GM23338 (cell line): ENCODE measurements around the gene OR2A2. TPM values are rescaled to one million over a fixed set of nuclear protein-coding genes. Genes with fewer than 3 reads are reported as not detected.

ENCODE experiments used
- ATAC-seq: fragments of 200-7000 bp; cut with Tn5 transposase; 3 replicates; pipeline ENCODE4 v1.9.1; 2020
- DNase-seq: peaks from one replicate; pipeline ENCODE4 v3.0.0-alpha.2; 2015; ENCODE audit warnings: low spot score
- H2AFZ ChIP-seq: fragments of 200-600 bp; sonication (generic); 2 replicates; pipeline ENCODE4 v1.8.0; 2016; ENCODE audit warnings: antibody characterized with exemption, mild to moderate bottlenecking, moderate library complexity
- H3F3A ChIP-seq: fragments of 200-600 bp; sonication (generic); replicated peaks from 2 replicates; pipeline ENCODE4 v1.8.0; 2017; ENCODE audit warnings: antibody characterized with exemption, mixed run types, low read depth
- H3K27ac ChIP-seq: fragments of 200-600 bp; sonication (generic); 2 replicates; pipeline ENCODE4 v1.6.1; 2016; ENCODE audit warnings: low read depth
- H3K27me3 ChIP-seq: fragments of 200-600 bp; sonication (generic); 2 replicates; pipeline ENCODE4 v1.8.0; 2016; ENCODE audit warnings: mild to moderate bottlenecking, mixed run types, moderate library complexity; ENCODE audit not compliant: insufficient read depth
- H3K36me3 ChIP-seq: fragments of 200-600 bp; sonication (generic); 2 replicates; pipeline ENCODE4 v1.8.0; 2016; ENCODE audit warnings: mild to moderate bottlenecking; ENCODE audit not compliant: insufficient read depth
- H3K4me1 ChIP-seq: fragments of 200-600 bp; sonication (generic); 2 replicates; pipeline ENCODE4 v1.8.0; 2016; ENCODE audit warnings: mild to moderate bottlenecking, moderate library complexity; ENCODE audit not compliant: insufficient read depth
- H3K4me2 ChIP-seq: fragments of 200-600 bp; sonication (generic); 2 replicates; pipeline ENCODE4 v1.7.1; 2017; ENCODE audit warnings: mixed run types
- H3K4me3 ChIP-seq: fragments of 200-600 bp; sonication (generic); 2 replicates; pipeline ENCODE4 v1.6.1; 2016; ENCODE audit warnings: mixed run types
- H3K79me2 ChIP-seq: fragments of 200-600 bp; sonication (generic); replicated peaks from 2 replicates; pipeline ENCODE4 v1.8.0; 2017; ENCODE audit warnings: mild to moderate bottlenecking; ENCODE audit not compliant: insufficient read depth
- H3K9me2 ChIP-seq: fragments of 200-600 bp; sonication (generic); 2 replicates; pipeline ENCODE4 v1.8.0; 2017; ENCODE audit not compliant: insufficient read depth
- H4K20me1 ChIP-seq: fragments of 200-600 bp; sonication (generic); replicated peaks from 2 replicates; pipeline ENCODE4 v1.8.0; 2017; ENCODE audit warnings: mild to moderate bottlenecking; ENCODE audit not compliant: insufficient read depth
- H3K27ac Mint-ChIP-seq: 2 replicates; pipeline ENCODE4 v1.8.0; 2020; ENCODE audit warnings: inconsistent platforms, mild to moderate bottlenecking, moderate library complexity, mixed read lengths
- H3K27me3 Mint-ChIP-seq: 3 replicates; pipeline ENCODE4 v1.8.0; 2022; ENCODE audit warnings: low read depth, mild to moderate bottlenecking, moderate library complexity, mixed read lengths, inconsistent platforms; ENCODE audit not compliant: insufficient read depth, poor library complexity
- H3K36me3 Mint-ChIP-seq: 3 replicates; pipeline ENCODE4 v1.8.0; 2021; ENCODE audit warnings: low read depth, mild to moderate bottlenecking, inconsistent platforms, moderate library complexity, mixed read lengths
- H3K4me1 Mint-ChIP-seq: 3 replicates; pipeline ENCODE4 v1.8.0; 2020; ENCODE audit warnings: mild to moderate bottlenecking, inconsistent platforms, mixed read lengths
- H3K4me3 Mint-ChIP-seq: 3 replicates; pipeline ENCODE4 v1.8.0; 2021; ENCODE audit warnings: moderate library complexity, mild to moderate bottlenecking, inconsistent platforms, mixed read lengths
- H3K9me3 Mint-ChIP-seq: 3 replicates; pipeline ENCODE4 v1.8.0; 2020; ENCODE audit warnings: moderate library complexity, mild to moderate bottlenecking, inconsistent platforms, mixed read lengths
- CREB1 ChIP-seq: fragments of 250-450 bp; sonication (Bioruptor Pico); IDR thresholded peaks from 2 replicates; pipeline ENCODE4 v1.5.0; 2020; ENCODE audit warnings: low read depth, mild to moderate bottlenecking, moderate library complexity
- CTCF ChIP-seq, 2 experiments: fragments of 200-600 bp in 1 of 2; sonication (generic) in 1 of 2; conservative IDR thresholded peaks; 2 replicates each; pipeline versions ENCODE4 v1.5.1 to v1.6.1; 2016 to 2017; ENCODE audit warnings: antibody characterized with exemption in 2 of 2, low read depth in 2 of 2, mild to moderate bottlenecking in 2 of 2, moderate library complexity in 1 of 2
- ETS1 ChIP-seq: IDR thresholded peaks from 2 replicates; pipeline ENCODE4 v1.6.1; 2016; ENCODE audit warnings: antibody characterized with exemption
- EZH2 ChIP-seq: fragments of 200-600 bp; sonication (generic); IDR thresholded peaks from one replicate; pipeline ENCODE4 v1.8.0; 2017; ENCODE audit warnings: antibody characterized with exemption, mild to moderate bottlenecking, low read depth; ENCODE audit not compliant: unreplicated experiment
- EZH2phosphoT487 ChIP-seq: fragments of 200-600 bp; sonication (generic); IDR thresholded peaks from one replicate; pipeline ENCODE4 v1.8.1; 2018; ENCODE audit warnings: antibody characterized with exemption; ENCODE audit not compliant: unreplicated experiment
- JUNB ChIP-seq: IDR thresholded peaks from one replicate; pipeline ENCODE4 v1.6.1; 2016; ENCODE audit warnings: antibody characterized with exemption; ENCODE audit not compliant: unreplicated experiment
- NANOG ChIP-seq: IDR thresholded peaks from 2 replicates; pipeline ENCODE4 v1.6.1; 2016; ENCODE audit warnings: antibody characterized with exemption, borderline replicate concordance
- POLR2AphosphoS5 ChIP-seq: IDR thresholded peaks from 2 replicates; pipeline ENCODE4 v1.6.1; 2016; ENCODE audit warnings: antibody characterized with exemption, low read depth
- REST ChIP-seq: IDR thresholded peaks from one replicate; pipeline ENCODE4 v1.6.1; 2018; ENCODE audit warnings: antibody characterized with exemption; ENCODE audit not compliant: unreplicated experiment
- STAT1 ChIP-seq: IDR thresholded peaks from one replicate; pipeline ENCODE4 v1.6.1; 2016; ENCODE audit warnings: antibody characterized with exemption; ENCODE audit not compliant: unreplicated experiment
- ZNF114 ChIP-seq: fragments of 250-450 bp; sonication (Bioruptor Pico); IDR thresholded peaks from 2 replicates; pipeline ENCODE4 v1.5.0; 2020; ENCODE audit warnings: mild to moderate bottlenecking, moderate library complexity
- ZNF331 ChIP-seq: fragments of 250-450 bp; sonication (Bioruptor Pico); IDR thresholded peaks from 2 replicates; pipeline ENCODE4 v1.5.0; 2020; ENCODE audit warnings: low read depth, mild to moderate bottlenecking, moderate library complexity
- ZNF462 ChIP-seq: fragments of 250-450 bp; sonication (Bioruptor Pico); IDR thresholded peaks from 2 replicates; pipeline ENCODE4 v1.5.0; 2020; ENCODE audit warnings: mild to moderate bottlenecking, moderate library complexity
- polyA plus RNA-seq: library from polyadenylated mRNA; unstranded; fragments of >200 nt; fragmentation: Nextera tagmentation; extraction: Ambion mirVana; gene quantifications from 2 replicates; pipeline ENCODE4 v1.2.1, GENCODE V29; 2016
- total RNA-seq: library from RNA; depleted of rRNA; stranded (reverse); fragments of >200 nt; shearing (Covaris generic); gene quantifications from 2 replicates; pipeline ENCODE4 v1.2.3, GENCODE V29; 2014

The OR2A2 gene
- total and polyA plus RNA-seq, 2 experiments from 2014 or later = not detected

GRCh38 chr7:144069511-144069910 lies 39.9 kb upstream of the OR2A2 start, which contains the start of gene OR2A25:
TSS of gene OR2A25 (plus strand) at chr7:144069811. CDS start at chr7:144074220, 4,409 bp downstream.
- TF ChIP-seq NANOG (no peak), ETS1 (no peak), REST (no peak), CREB1 (CRISPR knock-in tag) (no peak), ZNF331 (CRISPR knock-in tag) (no peak), JUNB (no peak), CTCF (conservative IDR thresholded peaks at IDR 0.05; ENCODE audit: low read depth in 2 of 2) (no peak), ZNF462 (CRISPR knock-in tag) (no peak), STAT1 (no peak), EZH2phosphoT487 (no peak), POLR2AphosphoS5 (no peak), EZH2 (no peak), ZNF114 (CRISPR knock-in tag) (no peak)
- no peaks in the 10 kb centered on the region for H3K79me2 ChIP-seq
- Mint-ChIP-seq H3K4me1 (no peaks in the 10 kb centered on the region), H3K27ac (no peak within 1 kb of the TSS), H3K36me3 (no peaks in the 10 kb centered on the region), H3K9me3 (no peaks in the 10 kb centered on the region), H3K4me3 (no peak within 1 kb of the TSS), H3K27me3 (no peaks in the 10 kb centered on the region)
- no peak within 1 kb of the TSS for H3K4me2 ChIP-seq
- no peak within 1 kb of the TSS for H3K27ac ChIP-seq
- H2AFZ ChIP-seq = peak within 1 kb of the TSS; percentile 6; the same call in 1 of the 2 replicates
- no peaks in the 10 kb centered on the region for H4K20me1 ChIP-seq
- no peaks in the 10 kb centered on the region for H3K27me3 ChIP-seq
- DNase-seq = no peak
- H3K36me3 ChIP-seq = no peaks in the 10 kb centered on the region
- H3K4me1 ChIP-seq = no peaks in the 10 kb centered on the region
- no peak for ATAC-seq
- no peak within 1 kb of the TSS for H3K4me3 ChIP-seq
- H3F3A ChIP-seq = no peaks in the 10 kb centered on the region
- no peaks in the 10 kb centered on the region for H3K9me2 ChIP-seq
